Measurements from ENCODE around the gene PIGBOS1. TPM values are rescaled to one million over a fixed set of nuclear protein-coding genes. Genes with fewer than 3 reads are reported as not detected.
"Not testable (repeated sequence)": the region's sequence is repeated elsewhere in the genome, so short reads cannot be mapped to it uniquely, and the experiment has no call there.

PIGBOS1 gene
- total RNA-seq, 1 donor from 2014 or later: 10.3 TPM

DNA sequence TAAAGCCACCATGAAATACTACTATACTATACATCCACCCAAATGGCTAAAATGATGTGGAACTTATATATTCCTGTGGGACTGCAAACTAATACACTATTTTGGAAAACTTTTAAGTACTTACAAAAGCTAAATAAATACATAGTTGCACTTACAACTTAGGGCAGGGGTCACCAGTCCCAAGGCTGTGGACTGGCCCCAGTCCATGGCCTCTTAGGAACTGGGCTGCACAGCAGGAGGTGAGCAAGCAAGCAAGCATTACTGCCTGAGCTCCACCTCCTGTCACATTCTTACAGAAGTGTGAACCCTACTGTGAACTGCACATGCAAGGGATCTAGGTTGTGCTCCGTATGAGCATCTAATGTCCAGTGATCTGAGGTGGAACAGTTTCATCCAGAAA lies 18.2 kb upstream of the PIGBOS1 start:
- intact Hi-C loops (cut with micrococcal nuclease): no loop called here
- Mint-ChIP-seq H3K4me3 (no peak overlapping the region), H3K36me3 (ENCODE audit: low read depth) (peaks cover 25% of the 10 kb centered on the region), H3K27ac (no peak overlapping the region), H3K4me1 (ENCODE audit: low read depth) (no peaks in the 10 kb centered on the region), H3K27me3 (ENCODE audit: insufficient read depth) (no peaks in the 10 kb centered on the region), H3K9me3 (no peaks in the 10 kb centered on the region)
- DNase-seq (ENCODE audit: low spot score): no peak

DNA sequence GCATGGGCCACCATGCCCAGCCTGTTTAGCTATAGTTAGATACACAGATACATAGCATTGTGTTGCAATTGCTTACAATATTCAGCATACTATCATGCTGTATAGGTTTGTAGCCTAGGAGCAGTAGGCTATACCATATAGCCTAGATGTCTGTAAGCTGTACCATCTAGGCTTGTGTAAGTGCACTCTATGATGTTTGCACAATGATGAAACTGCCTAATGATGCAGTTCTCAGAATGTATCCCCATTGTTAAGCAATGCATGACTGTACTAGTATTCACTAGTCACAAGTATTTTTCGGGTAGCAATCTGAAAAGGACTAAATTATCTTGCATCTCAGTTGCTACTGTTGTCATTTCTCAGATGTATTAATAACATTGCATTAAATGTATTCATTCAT lies 16.1 kb upstream of the PIGBOS1 start:
- Mint-ChIP-seq H3K4me3 (no peak overlapping the region), H3K27ac (no peak overlapping the region), H3K27me3 (ENCODE audit: insufficient read depth) (no peaks in the 10 kb centered on the region), H3K9me3 (no peaks in the 10 kb centered on the region), H3K4me1 (ENCODE audit: low read depth) (no peaks in the 10 kb centered on the region), H3K36me3 (ENCODE audit: low read depth) (peaks cover 35% of the 10 kb centered on the region)
- intact Hi-C loops (cut with micrococcal nuclease): no loop called here
- DNase-seq (ENCODE audit: low spot score): no peak

DNA sequence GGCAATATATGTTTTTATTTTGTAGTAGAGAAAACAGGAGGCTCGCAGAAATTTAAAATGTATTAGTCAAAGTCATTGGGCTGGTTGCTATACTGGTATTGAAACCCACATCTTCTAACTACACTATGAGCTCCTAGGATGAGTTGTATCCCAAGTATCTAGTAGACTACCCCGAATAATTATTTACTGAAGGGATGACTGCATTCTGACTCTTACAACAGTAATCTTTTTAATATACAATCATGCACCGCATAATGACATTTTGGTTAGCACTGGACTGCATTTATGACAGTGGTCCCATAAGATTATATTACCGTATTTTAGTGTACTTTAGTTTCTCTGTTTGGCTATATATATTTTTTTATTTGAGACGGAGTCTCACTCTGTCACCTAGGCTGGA lies 15.4 kb upstream of the PIGBOS1 start:
- no peaks in the 10 kb centered on the region for H3K27me3 Mint-ChIP-seq (ENCODE audit: insufficient read depth)
- no peak for DNase-seq (ENCODE audit: low spot score)
- no peak overlapping the region for H3K4me3 Mint-ChIP-seq
- H3K4me1 Mint-ChIP-seq (ENCODE audit: low read depth): no peaks in the 10 kb centered on the region
- intact Hi-C loops (cut with micrococcal nuclease): no loop called here
- H3K36me3 Mint-ChIP-seq (ENCODE audit: low read depth): peaks cover 32% of the 10 kb centered on the region
- H3K27ac Mint-ChIP-seq: no peak overlapping the region
- no peaks in the 10 kb centered on the region for H3K9me3 Mint-ChIP-seq

DNA sequence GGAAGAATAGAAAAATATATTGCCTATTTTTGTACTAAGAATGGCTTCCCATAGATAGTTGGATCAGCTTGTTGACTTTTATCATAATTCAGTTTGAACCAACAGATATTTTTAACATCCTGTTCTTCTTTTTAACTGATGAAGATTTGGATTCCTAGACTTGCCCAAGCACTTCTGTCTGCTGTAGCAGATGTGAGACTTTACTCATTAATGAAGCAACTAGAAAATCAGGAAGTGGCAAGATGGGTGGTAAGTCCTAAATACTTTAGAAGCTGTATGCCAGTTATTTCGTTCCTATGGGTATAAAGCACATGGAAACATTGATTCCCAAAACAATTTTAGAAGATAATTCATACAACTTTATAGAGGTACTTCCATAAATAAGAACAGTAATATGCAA lies 8.5 kb upstream of the PIGBOS1 start:
- Mint-ChIP-seq H3K36me3 (ENCODE audit: low read depth) (peaks cover 19% of the 10 kb centered on the region), H3K27ac (no peak overlapping the region), H3K27me3 (ENCODE audit: insufficient read depth) (no peaks in the 10 kb centered on the region), H3K4me3 (no peak overlapping the region), H3K4me1 (ENCODE audit: low read depth) (peaks cover 13% of the 10 kb centered on the region), H3K9me3 (no peaks in the 10 kb centered on the region)
- intact Hi-C loops (cut with micrococcal nuclease): no loop called here
- no peak for DNase-seq (ENCODE audit: low spot score)

DNA sequence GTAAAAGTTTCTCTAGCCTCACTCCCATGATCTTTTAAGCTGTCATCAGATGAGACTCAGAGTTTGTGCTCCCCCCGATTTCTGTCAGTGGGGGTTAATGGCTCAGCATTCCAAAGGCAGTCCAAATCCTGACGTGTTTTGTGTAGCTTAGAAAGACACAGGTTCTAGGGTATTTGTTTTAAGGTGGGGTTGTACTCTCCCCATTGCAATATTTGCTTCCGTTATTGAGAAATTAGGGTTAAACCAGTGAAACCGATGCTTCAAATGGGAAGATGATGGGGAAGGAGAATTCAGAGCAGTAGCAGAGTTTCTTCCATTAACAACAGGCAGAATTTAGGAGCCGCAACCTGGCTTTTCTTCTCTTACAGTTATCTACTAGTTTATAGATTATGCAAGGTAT lies 3.5 kb upstream of the PIGBOS1 start:
- Mint-ChIP-seq H3K27me3 (ENCODE audit: insufficient read depth) (no peaks in the 10 kb centered on the region), H3K4me3 (no peak overlapping the region), H3K36me3 (ENCODE audit: low read depth) (peaks cover 17% of the 10 kb centered on the region), H3K9me3 (no peaks in the 10 kb centered on the region), H3K27ac (no peak overlapping the region), H3K4me1 (ENCODE audit: low read depth) (peaks cover 38% of the 10 kb centered on the region)
- no peak for DNase-seq (ENCODE audit: low spot score)
- intact Hi-C loops (cut with micrococcal nuclease): no loop called here

DNA sequence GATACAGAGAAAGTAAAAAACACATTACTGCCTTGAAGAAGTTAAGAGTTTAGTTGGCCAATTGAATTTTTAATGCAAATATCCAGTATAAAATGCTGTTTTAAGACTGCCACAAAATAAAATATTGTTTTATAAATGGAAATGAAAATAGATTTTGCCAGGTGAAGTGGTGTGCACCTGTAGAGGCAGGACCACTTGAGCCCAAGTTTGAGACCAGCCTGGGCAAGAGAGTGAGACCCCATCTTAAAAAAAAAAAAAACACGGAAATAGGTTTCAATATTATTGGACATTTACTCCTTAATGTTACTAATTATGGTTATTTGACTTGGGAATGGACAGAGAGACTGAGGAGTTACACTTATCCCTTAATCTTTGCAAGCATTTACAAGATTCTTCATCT lies 2.0 kb upstream of the PIGBOS1 start:
- DNase-seq (ENCODE audit: low spot score): no peak
- no peak overlapping the region for H3K27ac Mint-ChIP-seq
- peaks cover 46% of the 10 kb centered on the region for H3K4me1 Mint-ChIP-seq (ENCODE audit: low read depth)
- H3K4me3 Mint-ChIP-seq: no peak overlapping the region
- intact Hi-C loops (cut with micrococcal nuclease): no loop called here
- H3K9me3 Mint-ChIP-seq: no peaks in the 10 kb centered on the region
- H3K36me3 Mint-ChIP-seq (ENCODE audit: low read depth): peaks cover 20% of the 10 kb centered on the region
- no peaks in the 10 kb centered on the region for H3K27me3 Mint-ChIP-seq (ENCODE audit: insufficient read depth)

DNA sequence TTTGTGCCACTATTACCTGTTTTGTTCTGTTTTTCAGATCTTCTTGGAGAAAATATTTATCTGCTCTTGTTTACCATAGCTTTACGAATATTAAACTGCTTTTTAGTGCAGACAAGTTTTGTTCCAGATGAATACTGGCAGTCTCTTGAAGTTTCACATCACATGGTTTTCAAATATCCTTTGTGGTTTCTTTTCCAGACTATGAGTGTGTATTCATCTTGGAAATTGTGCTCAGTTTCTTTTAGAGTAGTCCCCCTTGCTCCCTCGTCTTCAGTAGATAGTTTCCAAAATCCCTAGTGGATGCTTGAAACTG lies 1.3 kb upstream of the PIGBOS1 start:
- H3K27ac Mint-ChIP-seq: peak overlapping the region; percentile 40
- peaks cover 51% of the 10 kb centered on the region for H3K4me1 Mint-ChIP-seq (ENCODE audit: low read depth)
- no peaks in the 10 kb centered on the region for H3K27me3 Mint-ChIP-seq (ENCODE audit: insufficient read depth)
- DNase-seq (ENCODE audit: low spot score): no peak
- peaks cover 25% of the 10 kb centered on the region for H3K36me3 Mint-ChIP-seq (ENCODE audit: low read depth)
- H3K4me3 Mint-ChIP-seq: peak overlapping the region; percentile 100
- intact Hi-C loops (cut with micrococcal nuclease): no loop called here
- H3K9me3 Mint-ChIP-seq: no peaks in the 10 kb centered on the region

DNA sequence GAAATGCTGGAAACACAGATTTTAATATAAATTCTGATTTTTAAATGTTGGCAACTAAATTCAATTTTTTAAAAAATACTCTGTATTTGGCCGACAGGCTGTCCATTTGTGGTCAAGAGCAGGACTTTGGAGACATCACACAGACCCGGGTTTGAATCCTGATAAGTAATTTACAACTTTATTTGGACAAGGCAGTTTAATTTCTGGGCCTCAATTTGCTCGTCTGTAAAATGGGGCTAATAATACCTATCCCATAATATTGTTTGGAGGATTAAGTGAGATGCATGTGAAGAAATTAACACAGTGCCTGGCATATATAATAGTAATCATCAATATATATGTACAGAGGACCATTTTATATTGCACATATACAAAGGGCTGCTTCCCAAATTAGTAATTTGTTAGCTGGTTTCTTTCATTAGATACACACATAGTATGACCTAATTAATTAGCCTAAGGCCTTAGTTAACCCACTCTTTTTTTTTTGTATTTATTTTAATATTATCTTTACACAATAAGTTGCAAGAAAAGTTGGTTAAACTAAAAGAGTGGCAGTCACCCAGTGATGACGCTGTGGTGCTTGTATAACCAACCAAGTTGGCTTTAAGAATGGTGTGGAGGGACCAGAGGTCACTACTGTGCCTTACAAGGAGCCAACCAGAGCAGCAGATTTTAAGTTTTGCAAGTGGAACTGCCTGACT lies 764 bp upstream of the PIGBOS1 start:
- intact Hi-C loops (cut with micrococcal nuclease): loop anchor here (1.0 to 10.0 kb wide), 6 partner anchors 29 to 925 kb away; partner anchors contain the start of genes CCPG1, PIERCE2 and RFX7
- Mint-ChIP-seq H3K27me3 (ENCODE audit: insufficient read depth) (no peaks in the 10 kb centered on the region), H3K9me3 (no peaks in the 10 kb centered on the region), H3K36me3 (ENCODE audit: low read depth) (peaks cover 30% of the 10 kb centered on the region), H3K4me1 (ENCODE audit: low read depth) (peaks cover 56% of the 10 kb centered on the region), H3K4me3 (peak overlapping the region; percentile 100), H3K27ac (peak overlapping the region; percentile 99)
- no peak for DNase-seq (ENCODE audit: low spot score)

DNA sequence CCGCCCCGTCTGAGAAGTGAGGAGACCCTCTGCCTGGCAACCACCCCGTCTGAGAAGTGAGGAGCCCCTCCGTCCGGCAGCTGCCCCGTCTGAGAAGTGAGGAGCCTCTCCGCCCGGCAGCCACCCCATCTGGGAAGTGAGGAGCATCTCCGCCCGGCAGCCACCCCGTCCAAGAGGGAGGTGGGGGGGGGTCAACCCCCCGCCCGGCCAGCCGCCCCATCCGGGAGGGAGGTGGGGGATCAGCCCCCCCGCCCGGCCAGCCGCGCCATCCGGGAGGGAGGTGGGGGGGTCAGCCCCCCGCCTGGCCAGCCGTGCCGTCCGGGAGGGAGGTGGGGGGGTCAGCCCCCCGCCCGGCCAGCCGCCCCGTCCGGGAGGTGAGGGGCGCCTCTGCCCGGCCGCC lies 16.1 kb downstream of the PIGBOS1 start:
- intact Hi-C loops (cut with micrococcal nuclease); H3K27me3 Mint-ChIP-seq (ENCODE audit: insufficient read depth); H3K4me3 Mint-ChIP-seq; H3K27ac Mint-ChIP-seq; DNase-seq (ENCODE audit: low spot score); H3K9me3 Mint-ChIP-seq; H3K4me1 Mint-ChIP-seq (ENCODE audit: low read depth): not testable (repeated sequence)
- peaks cover 18% of the 10 kb centered on the region for H3K36me3 Mint-ChIP-seq (ENCODE audit: low read depth)

DNA sequence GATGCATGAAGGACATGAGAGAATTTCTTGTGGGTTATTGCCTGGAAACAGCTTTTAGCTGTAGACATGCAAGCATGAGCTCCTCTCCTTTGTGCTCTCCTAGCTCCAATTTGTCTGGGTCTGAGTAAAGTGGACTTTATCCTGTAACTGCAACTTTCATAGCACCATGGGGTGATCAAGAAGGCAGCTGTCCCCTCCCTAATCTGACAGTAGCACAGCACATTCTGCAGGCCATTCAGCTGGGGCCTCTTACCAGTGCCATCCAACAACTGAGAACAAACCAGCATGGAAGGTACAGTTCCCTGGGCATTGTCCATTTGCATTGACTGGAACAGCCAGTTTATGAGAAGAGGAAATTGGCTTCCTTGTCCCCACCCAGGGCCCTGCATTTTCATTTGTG lies 21.6 kb downstream of the PIGBOS1 start:
- H3K27ac Mint-ChIP-seq: no peak overlapping the region
- no peaks in the 10 kb centered on the region for H3K36me3 Mint-ChIP-seq (ENCODE audit: low read depth)
- no peak for DNase-seq (ENCODE audit: low spot score)
- intact Hi-C loops (cut with micrococcal nuclease): no loop called here
- H3K27me3 Mint-ChIP-seq (ENCODE audit: insufficient read depth): no peaks in the 10 kb centered on the region
- no peaks in the 10 kb centered on the region for H3K9me3 Mint-ChIP-seq
- H3K4me3 Mint-ChIP-seq: no peak overlapping the region
- H3K4me1 Mint-ChIP-seq (ENCODE audit: low read depth): no peaks in the 10 kb centered on the region

DNA sequence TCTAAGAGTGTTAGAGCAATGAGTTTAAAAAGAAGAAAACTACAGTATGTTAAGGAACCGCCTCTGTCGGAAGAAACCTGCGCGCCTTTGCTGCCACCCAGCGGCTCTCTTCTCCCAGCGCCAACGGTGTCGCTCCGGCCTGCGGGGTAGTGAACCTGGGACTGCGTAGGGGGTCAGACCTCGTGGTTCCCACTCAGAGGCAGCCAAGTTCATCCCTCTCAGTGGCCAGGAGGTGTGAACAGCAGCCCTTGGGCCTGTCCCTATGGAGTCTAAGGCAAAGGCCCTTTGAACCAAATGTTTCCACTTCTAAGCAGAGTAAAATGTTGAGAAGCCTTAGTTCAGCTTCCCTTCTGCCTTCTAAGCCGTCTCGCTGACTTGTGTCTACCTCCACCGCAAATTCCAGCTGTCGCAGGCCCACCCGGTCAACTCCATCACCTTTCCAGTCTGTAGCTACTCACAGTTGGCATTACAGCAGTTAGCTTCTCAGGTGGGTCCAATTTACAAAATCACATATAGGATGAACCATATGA lies 28.3 kb downstream of the PIGBOS1 start:
- peak overlapping the region; percentile 86 for H3K4me3 Mint-ChIP-seq
- H3K4me1 Mint-ChIP-seq (ENCODE audit: low read depth): peaks cover 31% of the 10 kb centered on the region
- peak overlapping the region; percentile 91 for H3K27ac Mint-ChIP-seq
- peaks cover 22% of the 10 kb centered on the region for H3K36me3 Mint-ChIP-seq (ENCODE audit: low read depth)
- DNase-seq (ENCODE audit: low spot score): peak; percentile 76
- intact Hi-C loops (cut with micrococcal nuclease): loop anchor here (1.0 to 2.0 kb wide), 6 partner anchors 10 to 149 kb away; partner anchors contain the start of genes CCPG1, PIERCE2, PIGB and PIGBOS1
- no peaks in the 10 kb centered on the region for H3K9me3 Mint-ChIP-seq
- H3K27me3 Mint-ChIP-seq (ENCODE audit: insufficient read depth): no peaks in the 10 kb centered on the region

DNA sequence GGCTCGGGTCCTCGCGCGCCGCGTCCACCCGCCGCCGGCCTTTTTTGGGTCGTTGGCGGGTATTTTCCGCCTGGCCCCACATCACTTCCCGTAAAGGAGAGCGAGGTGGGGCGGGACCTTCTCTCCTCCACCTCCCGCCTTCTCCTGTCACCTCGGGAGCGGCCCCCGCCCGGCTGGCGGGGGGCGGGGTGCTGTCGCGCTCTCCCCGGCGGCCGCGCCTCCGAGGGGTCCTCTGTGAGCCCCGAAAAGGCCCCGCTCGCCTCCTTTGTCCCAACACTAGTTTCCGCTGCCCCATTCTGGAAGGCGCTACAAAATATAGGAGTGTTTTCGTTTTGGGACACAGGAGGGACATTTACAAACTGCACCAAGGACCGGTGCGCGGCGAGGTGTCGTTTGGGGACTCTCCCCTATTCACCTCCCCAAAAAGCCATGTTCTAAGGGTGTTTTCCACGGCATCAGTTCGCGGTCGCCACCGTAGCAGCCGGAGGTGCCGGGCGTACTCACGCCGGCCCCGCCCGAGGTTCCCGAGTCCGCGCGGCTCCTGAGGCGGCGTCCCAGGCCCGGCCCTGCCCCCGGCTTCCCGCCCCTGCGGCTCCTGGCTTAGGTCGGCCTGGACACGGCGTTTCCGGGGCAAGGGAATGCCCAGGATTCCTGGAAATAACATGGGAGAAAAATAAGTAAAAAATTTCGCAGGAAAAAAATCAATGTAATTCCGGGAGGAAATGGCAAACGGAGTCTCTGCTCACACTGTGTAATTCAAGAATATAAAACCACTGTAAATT lies 29.0 kb downstream of the PIGBOS1 start, which contains the start of gene RAB27A:
RAB27A (minus strand) TSS at position 68 of the 782 bp plus-strand sequence. CDS start 54,879 bp downstream, outside the sequence.
- Mint-ChIP-seq H3K27ac (peak within 1 kb of the TSS; percentile 96), H3K36me3 (ENCODE audit: low read depth) (peaks cover 25% of the 10 kb centered on the region), H3K27me3 (ENCODE audit: insufficient read depth) (no peaks in the 10 kb centered on the region), H3K4me1 (ENCODE audit: low read depth) (peaks cover 38% of the 10 kb centered on the region), H3K9me3 (no peaks in the 10 kb centered on the region), H3K4me3 (peak within 1 kb of the TSS; percentile 95)
- intact Hi-C loops (cut with micrococcal nuclease): loop anchor here (1.0 to 2.0 kb wide), 8 partner anchors 10 to 149 kb away; partner anchors contain the start of genes CCPG1, PIERCE2, PIGB and PIGBOS1
- DNase-seq (ENCODE audit: low spot score): peak; percentile 80

Measured in activated T-helper 1 cell treated with anti-CD3 and anti-CD28 coated beads, Interleukin-12 subunit alpha, Interleukin-12 subunit beta, Interleukin-2, Interleukin-4 antibody, amounts not matched to agents 30 ng/mL and 10 ng/mL and 1 ng/mL, durations not matched to agents 14 hours and 24 hours and 36 hours (primary cell).